H1 (cell line): Measurements from ENCODE around the gene DPT. TPM values are rescaled to one million over a fixed set of nuclear protein-coding genes. Genes with fewer than 3 reads are reported as not detected.

Experiments used
- CTCF ChIA-PET: fragments of 300-600 bp; sonication (Branson Sonifier 250); formaldehyde crosslinking; loops from one replicate; lab custom pipeline; 2021; ENCODE audit not compliant: partially characterized antibody; lab: Charles Lee
- POLR2A ChIA-PET: fragments of 300-600 bp; sonication (Branson Sonifier 250); formaldehyde crosslinking; loops from one replicate; lab custom pipeline; 2021; ENCODE audit warnings: inconsistent platforms; ENCODE audit not compliant: partially characterized antibody; lab: Charles Lee
- DNase-seq, 2 experiments: peaks; one replicate each; pipeline versions ENCODE4 v3.0.0 to v3.0.0-alpha.2; 2010 to 2022; ENCODE audit warnings: low spot score in 2 of 2, low read depth in 1 of 2, mixed read lengths in 1 of 2
- FAIRE-seq: peaks from 2 replicates; lab custom pipeline; 2011; peaks lifted over from hg19 to GRCh38; lab: Jason Lieb, UNC
- H2AFZ ChIP-seq: 2 replicates; pipeline ENCODE4 v1.8.1; 2012; ENCODE audit warnings: low read length, inconsistent platforms
- H2AK5ac ChIP-seq: 2 replicates; pipeline ENCODE4 v1.6.1; 2013; ENCODE audit warnings: low read depth, low read length
- H2BK120ac ChIP-seq: replicated peaks from 2 replicates; pipeline ENCODE3; 2013; ENCODE audit warnings: low read depth, low read length, inconsistent platforms
- H2BK12ac ChIP-seq: 2 replicates; pipeline ENCODE4 v1.6.1; 2013; ENCODE audit warnings: low read depth, low read length
- H2BK15ac ChIP-seq: 2 replicates; pipeline ENCODE4 v1.6.1; 2013; ENCODE audit warnings: low read length
- H2BK20ac ChIP-seq: 2 replicates; pipeline ENCODE4 v1.6.1; 2013; ENCODE audit warnings: low read length
- H2BK5ac ChIP-seq: 2 replicates; pipeline ENCODE4 v1.6.1; 2013; ENCODE audit warnings: low read depth, low read length
- H3K14ac ChIP-seq: 2 replicates; pipeline ENCODE4 v1.6.1; 2013; ENCODE audit warnings: inconsistent platforms; ENCODE audit not compliant: insufficient read length
- H3K18ac ChIP-seq: 2 replicates; pipeline ENCODE4 v1.6.1; 2013; ENCODE audit warnings: low read length; ENCODE audit errors: extremely low read depth
- H3K23ac ChIP-seq: 2 replicates; pipeline ENCODE4 v1.6.1; 2013; ENCODE audit warnings: inconsistent platforms; ENCODE audit not compliant: insufficient read length
- H3K23me2 ChIP-seq: 2 replicates; pipeline ENCODE4 v1.6.1; 2013; ENCODE audit warnings: low read depth, low read length
- H3K27ac ChIP-seq: 2 replicates; pipeline ENCODE4 v1.6.1; 2011; ENCODE audit warnings: low read depth, low read length, inconsistent platforms
- H3K27me3 ChIP-seq, 4 experiments: replicated peaks in 1 of 4; 1 replicate in 1 of 4; 2 replicates in 3 of 4; pipeline versions ENCODE4 v1.6.1 to v1.8.1; 2011 to 2013; ENCODE audit warnings: low read length in 3 of 4, mild to moderate bottlenecking in 3 of 4, inconsistent platforms in 2 of 4, mixed read lengths in 2 of 4, moderate library complexity in 1 of 4; ENCODE audit not compliant: control insufficient read depth in 3 of 4, insufficient read depth in 3 of 4; ENCODE audit errors: extremely low read depth in 1 of 4
- H3K36me3 ChIP-seq, 4 experiments: 2 replicates each; pipeline versions ENCODE4 v1.6.1 to v1.8.1; 2011 to 2013; ENCODE audit warnings: mild to moderate bottlenecking in 4 of 4, low read length in 3 of 4, moderate library complexity in 2 of 4, control low read depth in 1 of 4, inconsistent platforms in 1 of 4; ENCODE audit not compliant: insufficient read depth in 4 of 4, control insufficient read depth in 2 of 4
- H3K4ac ChIP-seq: replicated peaks from 2 replicates; pipeline ENCODE3; 2013; ENCODE audit warnings: low read length, low read depth, mixed read lengths, inconsistent platforms; ENCODE audit not compliant: insufficient read length
- H3K4me1 ChIP-seq, 4 experiments: replicated peaks in 1 of 4; 1 replicate in 1 of 4; 2 replicates in 3 of 4; pipeline versions ENCODE4 v1.6.1 to v1.8.1; 2011 to 2013; ENCODE audit warnings: low read length in 3 of 4, inconsistent platforms in 2 of 4, mixed read lengths in 1 of 4; ENCODE audit not compliant: insufficient read depth in 4 of 4, control insufficient read depth in 3 of 4
- H3K4me2 ChIP-seq, 2 experiments: 2 replicates each; pipeline versions ENCODE4 v1.6.1 to v1.8.1; 2011 to 2013; ENCODE audit warnings: low read depth in 2 of 2, low read length in 2 of 2, control low read depth in 1 of 2, inconsistent platforms in 1 of 2, mild to moderate bottlenecking in 1 of 2; ENCODE audit not compliant: insufficient read depth in 1 of 2
- H3K4me3 ChIP-seq, 4 experiments: fragments of 200-600, 300-600 bp in 1 of 4; sonication (generic), shearing (Covaris generic), sonication (Bioruptor Twin) in 1 of 4; 2 replicates each; pipeline versions ENCODE4 v1.5.1 to v1.8.1; 2011 to 2016; ENCODE audit warnings: low read length in 4 of 4, low read depth in 3 of 4, control low read depth in 2 of 4, inconsistent platforms in 2 of 4, mild to moderate bottlenecking in 2 of 4, mixed read lengths in 1 of 4, moderate library complexity in 1 of 4; ENCODE audit not compliant: insufficient read depth in 2 of 4; ENCODE audit errors: extremely low read depth in 1 of 4
- H3K56ac ChIP-seq: replicated peaks from 2 replicates; pipeline ENCODE3; 2013; ENCODE audit warnings: low read depth, mild to moderate bottlenecking, mixed read lengths, low read length, inconsistent platforms; ENCODE audit not compliant: insufficient read length
- H3K79me1 ChIP-seq: 2 replicates; pipeline ENCODE4 v1.6.1; 2013; ENCODE audit warnings: low read depth, low read length, control low read depth
- H3K79me2 ChIP-seq, 2 experiments: 2 replicates each; pipeline versions ENCODE4 v1.6.1 to v1.8.1; 2012 to 2013; ENCODE audit warnings: low read length in 2 of 2, mild to moderate bottlenecking in 2 of 2, inconsistent platforms in 1 of 2; ENCODE audit not compliant: insufficient read depth in 2 of 2, control insufficient read depth in 1 of 2
- H3K9ac ChIP-seq, 4 experiments: replicated peaks in 1 of 4; 1 replicate in 1 of 4; 2 replicates in 3 of 4; pipeline versions ENCODE4 v1.6.1 to v1.8.1; 2011 to 2013; ENCODE audit warnings: low read depth in 3 of 4, low read length in 3 of 4, control low read depth in 2 of 4, mild to moderate bottlenecking in 2 of 4, moderate library complexity in 2 of 4, inconsistent platforms in 1 of 4; ENCODE audit errors: extremely low read depth in 1 of 4
- H3K9me3 ChIP-seq, 2 experiments: 2 replicates each; pipeline versions ENCODE4 v1.6.1 to v1.8.1; 2012 to 2013; ENCODE audit warnings: mild to moderate bottlenecking in 2 of 2, moderate library complexity in 2 of 2, control low read depth in 1 of 2, inconsistent platforms in 1 of 2, low read depth in 1 of 2, low read length in 1 of 2, mixed read lengths in 1 of 2; ENCODE audit not compliant: insufficient read depth in 2 of 2
- H4K20me1 ChIP-seq, 2 experiments: replicated peaks in 1 of 2; 2 replicates each; pipeline versions ENCODE3 to v1.8.1; 2011 to 2013; ENCODE audit warnings: inconsistent platforms in 2 of 2, low read length in 2 of 2, mild to moderate bottlenecking in 1 of 2; ENCODE audit not compliant: insufficient read depth in 2 of 2, control insufficient read depth in 1 of 2
- H4K5ac ChIP-seq: 2 replicates; pipeline ENCODE4 v1.6.1; 2013; ENCODE audit warnings: low read length, low read depth, mixed read lengths, inconsistent platforms; ENCODE audit not compliant: insufficient read length
- H4K8ac ChIP-seq: 2 replicates; pipeline ENCODE4 v1.8.0; 2013; ENCODE audit warnings: mild to moderate bottlenecking, moderate library complexity, low read length, inconsistent platforms; ENCODE audit not compliant: insufficient read depth; ENCODE audit errors: extremely low read depth
- H4K91ac ChIP-seq: replicated peaks from 2 replicates; pipeline ENCODE3; 2013; ENCODE audit warnings: low read length, mixed read lengths, inconsistent platforms; ENCODE audit not compliant: insufficient read length
- ASH2L ChIP-seq: fragments of 200-600, 300-600 bp; sonication (generic); IDR thresholded peaks from one replicate; pipeline ENCODE4 v1.7.1; 2017; ENCODE audit warnings: low read length
- JUND ChIP-seq: IDR thresholded peaks from 2 replicates; pipeline ENCODE4 v1.6.1; 2011; ENCODE audit warnings: mild to moderate bottlenecking, improper control_type of control experiment, low read length
- KDM5A ChIP-seq: fragments of 200-600 bp; IDR thresholded peaks from 2 replicates; pipeline ENCODE4 v1.7.1; 2012; ENCODE audit warnings: mild to moderate bottlenecking, low read length, inconsistent platforms, mixed read lengths
- POU5F1 ChIP-seq: IDR thresholded peaks from 2 replicates; pipeline ENCODE4 v1.6.1; 2011; ENCODE audit warnings: low read depth, mild to moderate bottlenecking, low read length, moderate library complexity
- SP4 ChIP-seq: IDR thresholded peaks from 2 replicates; pipeline ENCODE4 v1.6.1; 2012; ENCODE audit warnings: low read length, inconsistent platforms
- ZNF274 ChIP-seq: IDR thresholded peaks from 2 replicates; pipeline ENCODE4 v1.7.0; 2012; ENCODE audit warnings: low read length, borderline replicate concordance; ENCODE audit errors: extremely low read depth
- WGBS, 2 experiments: shearing (Covaris generic) in 1 of 2; methylation state at CpG; one replicate each; pipeline versions ENCODE4 v1.1.6 to v1.1.7; 2013 to 2015; ENCODE audit warnings: low lambda C conversion rate in 2 of 2, mixed read lengths in 2 of 2, inconsistent platforms in 1 of 2, low coverage in 1 of 2, missing lambda C conversion rate in 1 of 2; ENCODE audit not compliant: insufficient replicate concordance in 2 of 2, insufficient coverage in 1 of 2, insufficient read length in 1 of 2; ENCODE audit errors: extremely low coverage in 1 of 2, missing lambda C conversion rate in 1 of 2; 5-methylcytosine and 5-hydroxymethylcytosine counted together
- polyA plus RNA-seq, 7 experiments: library from polyadenylated mRNA; depleted of rRNA in 3 of 7; stranded (reverse) in 5 of 7; unstranded in 2 of 7; fragments of >200 nt in 5 of 7; fragments of 200-250 nt in 2 of 7; gene quantifications; 1 replicate in 5 of 7; 2 replicates in 1 of 7; 4 replicates in 1 of 7; pipeline versions ENCODE4 v1.2.1 to v1.2.3, GENCODE V29; 2011 to 2013; ENCODE audit warnings: missing spikeins in 2 of 7, mixed read lengths in 2 of 7
- total RNA-seq: library from RNA; stranded (reverse); fragmentation: NEBNext Ultra II Directional; extraction: Animal tissue kit (Norgen Biotek cat#: 25700); gene quantifications from 2 replicates; pipeline ENCODE4 v1.2.1, GENCODE V29; 2021
- TF ChIP-seq, protein P1 (sequence below): IDR thresholded peaks from 2 replicates; pipeline ENCODE4 v1.6.1; 2011; ENCODE audit warnings: low read length, improper control_type of control experiment

Gene DPT
- total and polyA plus RNA-seq, 2 of the 8 experiments (the other 6 are each of a cell fraction or from before 2014, with no cell fraction given) = not detected

DNA sequence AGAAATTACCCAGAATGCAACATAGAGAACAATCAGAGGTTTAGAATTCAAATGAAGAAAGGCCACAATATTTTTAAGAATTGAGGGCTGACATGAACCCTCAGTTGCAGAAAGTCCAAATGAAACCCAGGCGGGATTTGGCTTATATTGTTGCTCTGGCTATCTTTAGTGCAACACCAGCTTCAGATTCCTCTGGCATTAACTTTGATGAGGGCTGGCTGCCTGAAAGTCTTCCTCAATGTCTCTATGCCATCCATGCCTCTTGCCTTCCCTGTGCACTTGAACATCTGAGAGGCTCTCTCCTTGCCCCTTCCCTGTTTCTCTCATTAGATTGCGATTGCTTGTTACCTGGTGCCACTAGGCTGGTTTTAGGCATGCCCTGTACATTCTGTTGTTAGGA lies 31.2 kb upstream of the DPT start:
- CTCF ChIA-PET = interaction anchor here (1.2 kb wide), 1 partner anchor 418 kb away, joined by 3 read pairs; no protein-coding TSS in a partner anchor
- FAIRE-seq = no peak

More for the DNA sequence above, 31.2 kb upstream of the DPT start:
- H2BK5ac ChIP-seq = no peak overlapping the region
- no peaks in the 10 kb centered on the region for H3K9me3 ChIP-seq
- H4K91ac ChIP-seq = no peak overlapping the region
- H2BK12ac ChIP-seq = no peak overlapping the region
- WGBS, 2 experiments = 92% methylated on average over 2 of the region's 2 CpGs; no CpG with 5 or more reads in 1 of the 2 experiments
- H3K36me3 ChIP-seq = no peaks in the 10 kb centered on the region
- no peak overlapping the region for H3K4me2 ChIP-seq
- H3K23me2 ChIP-seq = no peaks in the 10 kb centered on the region
- H2BK20ac ChIP-seq = no peak overlapping the region
- no peak overlapping the region for H3K4ac ChIP-seq
- no peaks in the 10 kb centered on the region for H3K79me1 ChIP-seq
- H3K9ac ChIP-seq = no peak overlapping the region
- no peak overlapping the region for H4K8ac ChIP-seq
- peak overlapping the region; percentile 51; the same call in 1 of the 2 replicates for H2AFZ ChIP-seq
- no peak overlapping the region for H3K56ac ChIP-seq
- POLR2A ChIA-PET = no interaction called here
- H3K23ac ChIP-seq = no peak overlapping the region
- no peak overlapping the region for H3K4me3 ChIP-seq
- H2BK15ac ChIP-seq = no peak overlapping the region
- H3K27me3 ChIP-seq = no peaks in the 10 kb centered on the region
- H4K20me1 ChIP-seq = no peaks in the 10 kb centered on the region
- no peak overlapping the region for H2AK5ac ChIP-seq
- no peak overlapping the region for H2BK120ac ChIP-seq
- no peaks in the 10 kb centered on the region for H3K4me1 ChIP-seq
- H3K14ac ChIP-seq = no peak overlapping the region
- no peak overlapping the region for H3K27ac ChIP-seq
- no peak overlapping the region for H3K18ac ChIP-seq
- DNase-seq = no peak
- no peak overlapping the region for H4K5ac ChIP-seq
- TF ChIP-seq POU5F1 = no peak
- no peak for TF ChIP-seq KDM5A
- TF ChIP-seq, protein P1, sequence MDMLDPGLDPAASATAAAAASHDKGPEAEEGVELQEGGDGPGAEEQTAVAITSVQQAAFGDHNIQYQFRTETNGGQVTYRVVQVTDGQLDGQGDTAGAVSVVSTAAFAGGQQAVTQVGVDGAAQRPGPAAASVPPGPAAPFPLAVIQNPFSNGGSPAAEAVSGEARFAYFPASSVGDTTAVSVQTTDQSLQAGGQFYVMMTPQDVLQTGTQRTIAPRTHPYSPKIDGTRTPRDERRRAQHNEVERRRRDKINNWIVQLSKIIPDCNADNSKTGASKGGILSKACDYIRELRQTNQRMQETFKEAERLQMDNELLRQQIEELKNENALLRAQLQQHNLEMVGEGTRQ = no peak
- TF ChIP-seq ASH2L = no peak
- TF ChIP-seq ZNF274 = no peak
- TF ChIP-seq JUND = no peak
- no peak for TF ChIP-seq SP4
- H3K79me2 ChIP-seq = no peaks in the 10 kb centered on the region
